ENCODE measurements around the gene NHLH1. TPM values are rescaled to one million over a fixed set of nuclear protein-coding genes. Genes with fewer than 3 reads are reported as not detected.

Gene NHLH1
- not detected for total RNA-seq

- H3K27ac ChIP-seq, result no peak within 1 kb of the TSS
Observed at GRCh38 chr1:160366731-160367515, at the start of gene NHLH1. TSS of gene NHLH1 (plus strand) at chr1:160367071. CDS start at chr1:160370732, 3,661 bp downstream.

GRCh38 chr1:160322831-160323230, 44.0 kb upstream of the NHLH1 start:
- Histone ChIP-seq H3K9me3 (no peaks in the 10 kb centered on the region), H3K27ac (no peak overlapping the region), H3K4me3 (no peak overlapping the region), H3K36me3 (peaks cover 0 to 88% (median 4%) of the 10 kb centered on the region in 3 donors), H3K4me1 (peaks cover 0 to 7% (median 0%) of the 10 kb centered on the region in 4 donors), H3K27me3 (no peaks in the 10 kb centered on the region)
- 94 to 96% methylated on average over 6 of the region's 6 CpGs for WGBS, 2 donors
- no peak for DNase-seq (ENCODE audit: low spot score in 2 of 2)
- TF ChIP-seq, protein P1, sequence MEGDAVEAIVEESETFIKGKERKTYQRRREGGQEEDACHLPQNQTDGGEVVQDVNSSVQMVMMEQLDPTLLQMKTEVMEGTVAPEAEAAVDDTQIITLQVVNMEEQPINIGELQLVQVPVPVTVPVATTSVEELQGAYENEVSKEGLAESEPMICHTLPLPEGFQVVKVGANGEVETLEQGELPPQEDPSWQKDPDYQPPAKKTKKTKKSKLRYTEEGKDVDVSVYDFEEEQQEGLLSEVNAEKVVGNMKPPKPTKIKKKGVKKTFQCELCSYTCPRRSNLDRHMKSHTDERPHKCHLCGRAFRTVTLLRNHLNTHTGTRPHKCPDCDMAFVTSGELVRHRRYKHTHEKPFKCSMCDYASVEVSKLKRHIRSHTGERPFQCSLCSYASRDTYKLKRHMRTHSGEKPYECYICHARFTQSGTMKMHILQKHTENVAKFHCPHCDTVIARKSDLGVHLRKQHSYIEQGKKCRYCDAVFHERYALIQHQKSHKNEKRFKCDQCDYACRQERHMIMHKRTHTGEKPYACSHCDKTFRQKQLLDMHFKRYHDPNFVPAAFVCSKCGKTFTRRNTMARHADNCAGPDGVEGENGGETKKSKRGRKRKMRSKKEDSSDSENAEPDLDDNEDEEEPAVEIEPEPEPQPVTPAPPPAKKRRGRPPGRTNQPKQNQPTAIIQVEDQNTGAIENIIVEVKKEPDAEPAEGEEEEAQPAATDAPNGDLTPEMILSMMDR (IDR thresholded peaks at IDR 0.05), result no peak
- TF ChIP-seq EP300 (IDR thresholded peaks at IDR 0.05), result no peak
- no peak for TF ChIP-seq POLR2A (IDR thresholded peaks at IDR 0.05)

More at GRCh38 chr1:160366731-160367515, at the start of gene NHLH1:
- Histone ChIP-seq H3K36me3 (no peaks in the 10 kb centered on the region), H3K9me3 (no peaks in the 10 kb centered on the region), H3K27me3 (no peaks in the 10 kb centered on the region), H3K4me1 (no peaks in the 10 kb centered on the region), H3K4me3 (no peak within 1 kb of the TSS)
- TF ChIP-seq, protein P1 (IDR thresholded peaks at IDR 0.05), result no peak
- no peak for TF ChIP-seq EP300 (IDR thresholded peaks at IDR 0.05)
- no peak for TF ChIP-seq POLR2A (IDR thresholded peaks at IDR 0.05)
- 65 to 70% methylated on average over 13 of the region's 15 CpGs for WGBS, 2 donors
- no peak for DNase-seq (ENCODE audit: low spot score in 2 of 2)

GRCh38 chr1:160325252-160325651, 41.6 kb upstream of the NHLH1 start:
- Histone ChIP-seq H3K4me1 (peaks cover 0 to under 1% (median 0%) of the 10 kb centered on the region in 4 donors), H3K36me3 (peaks cover 0 to 95% (median 12%) of the 10 kb centered on the region in 3 donors), H3K4me3 (no peak overlapping the region), H3K9me3 (no peaks in the 10 kb centered on the region), H3K27me3 (no peaks in the 10 kb centered on the region), H3K27ac (no peak overlapping the region)
- no peak for DNase-seq (ENCODE audit: low spot score in 2 of 2)
- 95 to 97% methylated on average over 4 of the region's 4 CpGs for WGBS, 2 donors
- TF ChIP-seq EP300 (IDR thresholded peaks at IDR 0.05) (no peak), POLR2A (IDR thresholded peaks at IDR 0.05) (no peak)
- TF ChIP-seq, protein P1 (IDR thresholded peaks at IDR 0.05), result no peak

GRCh38 chr1:160326418-160326817, 40.5 kb upstream of the NHLH1 start:
- no peak for TF ChIP-seq POLR2A (IDR thresholded peaks at IDR 0.05)
- TF ChIP-seq EP300 (IDR thresholded peaks at IDR 0.05), result no peak
- TF ChIP-seq, protein P1 (IDR thresholded peaks at IDR 0.05), result no peak
- no peaks in the 10 kb centered on the region for H3K27me3 ChIP-seq
- H3K4me3 ChIP-seq, result no peak overlapping the region
- no peak for DNase-seq (ENCODE audit: low spot score in 2 of 2)
- 83 to 92% methylated on average over 5 of the region's 5 CpGs for WGBS, 2 donors
- H3K4me1 ChIP-seq, result no peaks in the 10 kb centered on the region
- H3K36me3 ChIP-seq, result peaks cover 0 to 99% (median 13%) of the 10 kb centered on the region in 3 donors
- H3K27ac ChIP-seq, result no peak overlapping the region
- no peaks in the 10 kb centered on the region for H3K9me3 ChIP-seq

- Histone ChIP-seq H3K4me3 (no peak overlapping the region), H3K36me3 (peaks cover 6 to 99% (median 13%) of the 10 kb centered on the region in 3 donors), H3K27ac (no peak overlapping the region), H3K9me3 (no peaks in the 10 kb centered on the region), H3K4me1 (no peaks in the 10 kb centered on the region), H3K27me3 (no peaks in the 10 kb centered on the region)
- 58 to 59% methylated on average over 8 of the region's 8 CpGs for WGBS, 2 donors
- TF ChIP-seq, protein P1 (IDR thresholded peaks at IDR 0.05), result no peak
- TF ChIP-seq POLR2A (IDR thresholded peaks at IDR 0.05) (no peak), EP300 (IDR thresholded peaks at IDR 0.05) (no peak)
- DNase-seq (ENCODE audit: low spot score in 2 of 2), result no peak
Observed at GRCh38 chr1:160328184-160328583, 38.7 kb upstream of the NHLH1 start.
